Ishikawa (cell line): ENCODE results near the gene LRBA.

Experiments
- CEBPB ChIP-seq: IDR thresholded peaks from 2 replicates; pipeline ENCODE4 v1.6.1; 2012
- EGR1 ChIP-seq: IDR thresholded peaks from 2 replicates; pipeline ENCODE4 v1.6.1; 2012
- EP300 ChIP-seq: IDR thresholded peaks from 2 replicates; pipeline ENCODE4 v1.6.1; 2012; ENCODE audit warnings: borderline replicate concordance
- FOXM1 ChIP-seq: IDR thresholded peaks from 2 replicates; pipeline ENCODE4 v1.6.1; 2012; ENCODE audit warnings: low read depth, borderline replicate concordance
- NFIC ChIP-seq: IDR thresholded peaks from 2 replicates; pipeline ENCODE4 v1.6.1; 2012
- RAD21 ChIP-seq: IDR thresholded peaks from 2 replicates; pipeline ENCODE4 v1.6.1; 2012; ENCODE audit warnings: low read depth
- REST ChIP-seq: IDR thresholded peaks from 2 replicates; pipeline ENCODE4 v1.6.1; 2012; ENCODE audit warnings: low read depth, mild to moderate bottlenecking
- TAF1 ChIP-seq: IDR thresholded peaks from 2 replicates; pipeline ENCODE4 v1.6.1; 2012; ENCODE audit warnings: low read depth, mild to moderate bottlenecking
- TCF12 ChIP-seq: IDR thresholded peaks from 2 replicates; pipeline ENCODE4 v1.6.1; 2012; ENCODE audit warnings: low read depth
- TEAD4 ChIP-seq: IDR thresholded peaks from 2 replicates; pipeline ENCODE4 v1.6.1; 2012
- USF1 ChIP-seq: IDR thresholded peaks from 2 replicates; pipeline ENCODE4 v1.6.1; 2012
- YY1 ChIP-seq: IDR thresholded peaks from 2 replicates; pipeline ENCODE4 v1.6.1; 2012; ENCODE audit warnings: low read depth
- ZBTB7A ChIP-seq: IDR thresholded peaks from 2 replicates; pipeline ENCODE4 v1.6.1; 2012; ENCODE audit warnings: low read depth

- TF ChIP-seq ZBTB7A, result no peak
- no peak for TF ChIP-seq YY1
- no peak for TF ChIP-seq TAF1
- TF ChIP-seq EP300, result no peak
- no peak for TF ChIP-seq CEBPB
- no peak for TF ChIP-seq TCF12
- no peak for TF ChIP-seq REST
- no peak for TF ChIP-seq EGR1
- TF ChIP-seq TEAD4, result no peak
- TF ChIP-seq USF1, result no peak
- no peak for TF ChIP-seq NFIC
- TF ChIP-seq FOXM1, result no peak
- TF ChIP-seq RAD21, result peak; percentile 95
These were observed 772.1 kb downstream of the LRBA start for GRCh38 chr4:150242820-150243458.
